HG02588 (cell line): ENCODE data around the gene CACNA2D1.

Source experiments
- ATAC-seq: cut with Tn5 transposase; IDR thresholded peaks from one replicate; pipeline ENCODE4 v1.9.1; 2021; ENCODE audit warnings: mild to moderate bottlenecking, moderate library complexity; ENCODE audit not compliant: unreplicated experiment

Gene CACNA2D1

DNA sequence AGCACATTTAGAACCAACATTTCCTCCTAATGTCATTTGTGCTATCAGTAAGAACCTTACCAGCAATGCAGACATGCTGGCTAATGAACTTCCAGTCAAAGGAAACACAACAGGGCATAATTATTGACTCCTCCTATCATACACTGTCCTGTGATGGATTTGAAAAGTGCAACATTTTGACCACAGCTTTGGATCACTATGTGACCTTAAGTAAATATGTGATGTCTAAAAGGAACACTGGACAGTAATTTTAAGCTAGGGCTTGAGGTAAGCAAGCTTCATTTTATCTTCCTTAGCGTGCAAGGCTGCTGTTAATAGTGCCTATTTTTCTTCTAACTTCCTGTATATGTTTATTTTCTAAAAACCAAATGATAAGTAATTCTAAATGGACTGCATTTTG, 433.2 kb downstream of the CACNA2D1 start:
- no peak for ATAC-seq

DNA sequence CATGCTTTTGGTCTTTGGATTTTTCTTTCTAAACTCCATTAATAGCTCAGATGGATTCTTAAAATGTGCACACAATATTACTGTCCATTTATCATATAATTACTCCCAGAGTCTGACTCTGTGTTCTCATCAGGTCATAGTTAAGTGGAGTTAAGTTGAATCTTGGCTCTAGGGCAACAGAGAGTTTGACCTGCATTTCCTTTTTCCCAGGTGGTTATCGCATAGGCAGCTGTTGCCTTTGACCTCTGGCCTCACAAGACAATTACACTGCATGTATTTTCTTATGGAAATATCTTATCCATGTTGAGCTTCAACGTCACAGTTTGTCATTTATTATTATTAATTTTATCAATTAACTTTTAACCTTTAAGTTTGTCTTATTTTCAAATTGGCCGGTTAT, 436.3 kb downstream of the CACNA2D1 start:
- ATAC-seq, result no peak

DNA sequence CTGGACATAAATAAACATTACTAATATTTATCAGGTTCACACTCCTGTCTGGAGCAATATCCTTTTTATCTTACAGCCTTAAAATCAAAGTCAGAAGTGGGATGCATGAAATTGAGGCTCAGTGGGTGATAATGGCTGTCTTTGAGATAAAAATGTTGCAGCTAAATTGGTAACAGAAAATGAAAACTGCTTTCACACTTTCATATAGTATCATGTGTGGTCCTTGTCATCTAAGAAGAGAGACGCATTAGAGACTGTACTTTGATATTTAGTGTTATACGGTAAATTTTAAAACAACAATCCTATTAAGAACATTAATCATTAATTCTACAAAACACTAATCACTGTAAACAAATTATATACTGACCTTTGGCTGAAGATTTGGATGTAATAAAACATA, 438.5 kb downstream of the CACNA2D1 start:
- ATAC-seq, result no peak

DNA sequence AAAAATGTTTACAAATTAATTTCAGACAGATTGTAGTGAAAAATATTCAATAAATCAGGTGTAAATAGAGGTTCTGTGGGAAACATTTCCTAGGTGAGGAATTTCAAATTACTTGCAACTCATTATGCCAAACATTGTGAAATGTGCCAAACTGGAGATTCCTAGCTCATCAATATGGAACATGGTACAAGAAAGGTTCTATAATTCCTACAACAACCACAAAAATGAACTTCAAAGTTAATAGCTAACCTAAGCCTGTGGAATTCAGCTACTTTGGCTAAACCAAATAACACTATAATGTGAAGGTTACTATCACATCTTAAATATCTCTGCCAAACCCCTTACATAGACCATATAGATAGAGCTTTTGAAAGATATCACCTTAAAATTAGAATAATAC, 450.4 kb downstream of the CACNA2D1 start:
- ATAC-seq, result no peak

- no peak for ATAC-seq
These were observed 453.2 kb downstream of the CACNA2D1 start for GRCh38 chr7:81990395-81990794.

DNA sequence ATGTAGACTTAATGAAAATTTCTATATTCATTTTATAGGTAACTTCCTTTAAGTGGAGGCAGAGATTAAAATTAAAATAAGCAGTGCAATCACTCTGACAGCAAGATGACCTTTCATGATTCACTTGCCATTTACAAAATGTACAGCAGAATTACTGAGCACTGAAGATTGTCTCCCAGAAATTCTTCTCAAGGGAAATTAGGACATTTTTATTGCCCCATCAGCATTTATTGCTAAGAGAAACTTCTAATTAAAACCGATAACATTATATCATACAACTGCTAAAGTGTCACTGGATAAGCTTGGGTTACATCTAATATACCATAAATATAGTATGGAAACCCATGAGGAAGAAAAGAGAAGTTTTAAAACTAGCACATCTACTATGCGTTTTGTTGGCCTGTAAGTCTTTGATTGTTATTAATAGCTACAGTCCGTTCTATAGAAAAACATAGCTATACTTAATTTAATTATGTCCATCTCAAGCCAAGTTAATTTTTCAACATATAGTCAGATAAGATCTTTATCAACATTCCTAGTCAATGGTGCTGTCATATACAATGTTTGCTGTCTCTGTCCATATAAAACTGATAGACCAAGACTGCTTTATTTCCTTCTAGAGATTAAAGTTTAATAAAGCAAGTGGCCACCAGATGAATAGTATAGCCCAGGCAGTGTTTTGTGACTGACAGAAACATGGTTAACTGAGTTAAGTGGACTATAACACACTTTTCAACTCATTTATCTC, 456.7 kb downstream of the CACNA2D1 start:
- ATAC-seq, result no peak

GRCh38 chr7:81983406-81983805, 460.2 kb downstream of the CACNA2D1 start:
- ATAC-seq, result no peak

GRCh38 chr7:81973117-81973516, 470.5 kb downstream of the CACNA2D1 start:
- ATAC-seq, result no peak

- ATAC-seq, result no peak
These were observed 483.6 kb downstream of the CACNA2D1 start for GRCh38 chr7:81960026-81960425.

DNA sequence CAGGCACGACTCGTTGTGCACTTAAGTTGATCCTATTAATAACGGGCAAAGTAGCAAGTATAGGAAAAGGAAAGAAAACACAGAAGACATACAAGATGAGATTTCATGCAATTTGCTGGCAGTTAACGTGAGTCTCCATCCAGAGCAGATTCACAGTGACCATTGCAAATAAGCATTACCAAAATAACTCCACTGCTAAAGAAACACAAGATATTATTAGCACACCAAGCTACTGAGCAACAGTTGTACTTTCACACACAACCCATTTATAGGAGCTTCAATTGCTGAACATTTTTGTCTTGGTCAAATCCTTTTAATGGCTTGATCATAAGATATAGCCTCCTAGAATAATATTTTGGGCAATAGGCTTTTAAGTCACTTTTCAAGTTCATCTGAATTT, 486.1 kb downstream of the CACNA2D1 start:
- no peak for ATAC-seq

DNA sequence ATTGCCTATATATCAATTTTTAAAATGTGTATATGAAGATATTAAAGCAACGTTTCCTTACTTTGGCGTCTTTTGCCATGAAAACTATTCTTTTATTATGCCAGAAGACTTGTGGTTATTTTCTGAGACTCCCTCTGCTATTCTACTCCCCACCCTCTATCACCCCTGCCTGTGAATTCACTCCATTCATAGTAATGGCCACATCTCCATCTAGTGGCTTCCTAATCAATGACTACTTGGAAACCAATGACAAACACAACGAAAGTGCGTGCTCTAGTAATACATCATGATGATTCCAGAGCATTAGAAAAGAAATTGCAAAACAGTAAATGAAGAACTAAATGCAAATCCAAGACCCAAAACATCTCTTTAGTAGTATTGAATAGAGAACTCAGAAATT, 487.1 kb downstream of the CACNA2D1 start:
- no peak for ATAC-seq

GRCh38 chr7:81949306-81949705, 494.3 kb downstream of the CACNA2D1 start:
- no peak for ATAC-seq

DNA sequence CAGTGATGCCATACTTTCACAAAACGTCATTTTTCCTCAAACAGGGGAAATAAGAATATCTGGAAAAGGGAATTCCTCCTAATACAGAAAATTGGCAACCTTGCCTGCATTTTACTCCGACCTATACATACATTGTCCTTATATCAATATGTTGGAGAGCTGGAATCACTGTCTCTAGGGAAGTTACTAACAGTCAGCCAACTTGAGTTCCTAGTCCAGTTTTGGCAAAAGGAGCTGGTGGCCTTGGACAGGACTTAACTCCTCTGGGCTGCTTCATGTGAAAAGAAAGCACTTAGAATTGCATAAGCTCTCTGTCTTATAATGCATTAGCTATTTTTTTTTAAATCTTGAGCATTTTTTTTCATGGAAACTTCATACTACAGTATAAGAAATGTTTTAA, 499.5 kb downstream of the CACNA2D1 start:
- no peak for ATAC-seq

GRCh38 chr7:81937091-81937490, 506.5 kb downstream of the CACNA2D1 start:
- ATAC-seq, result no peak

DNA sequence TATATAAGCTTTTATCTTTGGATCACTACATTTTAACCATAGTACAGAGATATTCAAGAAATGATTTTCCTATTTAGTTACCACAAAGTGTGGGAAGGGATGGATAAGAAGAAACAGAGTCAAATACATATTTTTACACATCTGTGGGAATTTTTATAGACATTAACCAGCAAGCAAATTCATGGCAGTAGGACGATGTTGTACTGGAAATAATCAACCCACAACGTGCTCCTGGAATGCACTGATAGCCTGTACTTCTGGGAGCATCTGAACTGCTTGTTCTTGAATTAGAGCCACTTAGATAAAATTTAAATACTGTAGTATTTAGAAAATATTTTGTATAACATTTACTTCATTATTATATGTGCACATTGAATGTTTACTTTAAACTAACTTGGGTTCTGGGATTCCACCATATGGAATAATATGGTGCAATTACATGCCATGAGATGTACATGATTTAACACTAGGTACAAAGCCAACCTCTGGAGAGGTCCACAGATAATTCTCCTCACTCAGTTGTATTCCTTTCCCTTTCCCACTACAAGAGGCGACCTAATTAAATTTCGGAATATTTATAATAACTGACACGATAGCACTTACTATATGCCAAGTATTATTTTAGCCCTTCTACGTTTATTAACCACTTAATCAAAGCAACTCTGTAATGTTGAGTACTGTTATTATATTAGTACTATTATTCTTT, 508.8 kb downstream of the CACNA2D1 start:
- no peak for ATAC-seq

GRCh38 chr7:81932936-81933335, 510.6 kb downstream of the CACNA2D1 start:
- no peak for ATAC-seq

- ATAC-seq, result no peak
These were observed 514.2 kb downstream of the CACNA2D1 start for GRCh38 chr7:81929386-81929785.

GRCh38 chr7:81926154-81926553, 517.4 kb downstream of the CACNA2D1 start:
- ATAC-seq, result no peak

DNA sequence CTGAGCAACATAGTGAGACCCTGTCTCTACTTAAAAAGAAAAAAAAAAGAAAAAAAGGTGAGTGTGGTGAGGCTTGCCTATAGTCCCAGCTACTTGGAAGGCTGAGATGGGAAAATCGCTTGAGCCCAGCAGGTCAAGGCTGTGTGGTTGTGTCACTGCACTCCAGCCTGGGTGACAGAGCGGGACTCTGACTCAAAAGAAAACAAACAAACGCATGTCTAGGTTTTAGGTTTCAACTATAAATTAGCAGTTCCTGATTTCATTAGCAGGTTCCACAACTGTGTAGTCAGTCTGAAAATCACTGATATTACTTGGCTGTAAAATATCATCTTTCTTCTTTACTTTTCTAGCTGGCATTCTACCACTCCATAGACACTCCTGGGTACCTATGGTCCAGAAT, 518.0 kb downstream of the CACNA2D1 start:
- ATAC-seq, result no peak

- no peak for ATAC-seq
These were observed 519.1 kb downstream of the CACNA2D1 start for GRCh38 chr7:81924494-81924893.

- no peak for ATAC-seq
These were observed 524.1 kb downstream of the CACNA2D1 start for GRCh38 chr7:81919494-81919893.

DNA sequence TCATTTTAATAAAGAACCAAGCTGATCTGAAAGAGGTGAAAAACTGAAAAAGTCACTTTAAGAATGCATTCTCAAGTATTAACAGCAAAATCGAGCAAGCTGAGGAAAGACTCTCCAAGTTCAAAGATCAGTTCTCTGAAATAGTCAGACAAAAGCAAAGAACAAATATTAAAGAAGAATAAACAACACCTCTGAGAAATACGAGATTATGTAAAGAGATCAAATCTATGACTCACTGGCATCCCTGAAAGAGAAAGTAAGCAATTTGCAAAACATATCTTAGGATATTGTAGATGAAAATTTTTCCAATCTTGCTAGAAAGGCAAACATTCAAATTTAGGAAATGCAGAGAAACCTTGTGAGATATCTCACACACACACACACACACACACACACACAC, 535.4 kb downstream of the CACNA2D1 start:
- no peak for ATAC-seq

GRCh38 chr7:81903115-81903514, 540.5 kb downstream of the CACNA2D1 start:
- ATAC-seq, result no peak
